Smooth muscle cell (in vitro differentiated cells): ENCODE measurements around the gene HMGCS2. TPM values are rescaled to one million over a fixed set of nuclear protein-coding genes. Genes with fewer than 3 reads are reported as not detected.

ENCODE experiments used
- DNase-seq: peaks from one replicate; lab custom pipeline; 2025; ENCODE audit not compliant: unreplicated experiment; lab: John Stamatoyannopoulos, UW
- H2AFZ ChIP-seq: fragments of 200-600 bp; sonication (generic); 2 replicates; pipeline ENCODE4 v1.6.0; 2016; ENCODE audit warnings: antibody characterized with exemption, low read depth, mild to moderate bottlenecking
- H3F3A ChIP-seq: fragments of 200-600 bp; sonication (generic); 2 replicates; pipeline ENCODE4 v1.6.0; 2017; ENCODE audit warnings: antibody characterized with exemption, low read depth
- H3K27ac ChIP-seq: fragments of 200-600 bp; sonication (generic); 2 replicates; pipeline ENCODE4 v1.5.1; 2016; ENCODE audit warnings: low read depth, mild to moderate bottlenecking
- H3K27me3 ChIP-seq: fragments of 200-600 bp; sonication (generic); 2 replicates; pipeline ENCODE4 v1.6.1; 2016; ENCODE audit warnings: low read depth, mild to moderate bottlenecking
- H3K36me3 ChIP-seq: fragments of 200-600 bp; sonication (generic); 2 replicates; pipeline ENCODE4 v1.5.1; 2016; ENCODE audit warnings: low read depth
- H3K4me1 ChIP-seq: fragments of 200-600 bp; sonication (generic); 2 replicates; pipeline ENCODE4 v1.5.1; 2016; ENCODE audit warnings: low read depth
- H3K4me2 ChIP-seq: fragments of 200-600 bp; sonication (generic); 2 replicates; pipeline ENCODE4 v1.6.0; 2016; ENCODE audit warnings: mild to moderate bottlenecking
- H3K4me3 ChIP-seq: fragments of 200-600 bp; sonication (generic); 2 replicates; pipeline ENCODE4 v1.5.1; 2016; ENCODE audit warnings: mild to moderate bottlenecking
- H3K79me2 ChIP-seq: fragments of 200-600 bp; sonication (generic); 2 replicates; pipeline ENCODE4 v1.6.0; 2016; ENCODE audit warnings: low read depth, mild to moderate bottlenecking
- H3K9ac ChIP-seq: fragments of 200-600 bp; sonication (generic); 2 replicates; pipeline ENCODE4 v1.6.0; 2016; ENCODE audit warnings: low read depth
- H3K9me3 ChIP-seq: fragments of 200-600 bp; sonication (generic); replicated peaks from 2 replicates; pipeline ENCODE4 v1.5.1; 2016; ENCODE audit warnings: low read depth
- H4K20me1 ChIP-seq: fragments of 200-600 bp; sonication (generic); 2 replicates; pipeline ENCODE4 v1.6.0; 2016; ENCODE audit warnings: low read depth
- CTCF ChIP-seq: fragments of 200-600 bp; sonication (generic); IDR thresholded peaks from 2 replicates; pipeline ENCODE4 v1.5.1; 2017; ENCODE audit warnings: borderline replicate concordance, mild to moderate bottlenecking, antibody characterized with exemption; ENCODE audit not compliant: insufficient read depth, poor library complexity, severe bottlenecking
- WGBS: methylation state at CpG from one replicate; pipeline ENCODE4 v1.1.7; 2016; ENCODE audit warnings: low lambda C conversion rate; 5-methylcytosine and 5-hydroxymethylcytosine counted together
- polyA plus RNA-seq: library from polyadenylated mRNA; unstranded; fragments of >200 nt; fragmentation: Nextera tagmentation; extraction: Ambion mirVana; gene quantifications from 2 replicates; pipeline ENCODE4 v1.2.1, GENCODE V29; 2016
- total RNA-seq: library from RNA; depleted of rRNA; stranded (reverse); fragments of >200 nt; gene quantifications from 2 replicates; pipeline ENCODE4 v1.2.3, GENCODE V29; 2014

Gene HMGCS2
- total and polyA plus RNA-seq, 2 experiments from 2014 or later, result not detected

GRCh38 chr1:119771770-119772169, 3.1 kb upstream of the HMGCS2 start:
- H3K4me1 ChIP-seq, result peaks cover 24% of the 10 kb centered on the region
- no peaks in the 10 kb centered on the region for H4K20me1 ChIP-seq
- no peak overlapping the region for H3K4me3 ChIP-seq
- no peaks in the 10 kb centered on the region for H3K9me3 ChIP-seq
- 91% methylated on average over 3 of the region's 3 CpGs for WGBS
- DNase-seq, result no peak
- no peaks in the 10 kb centered on the region for H3K27me3 ChIP-seq
- no peak for TF ChIP-seq CTCF
- no peaks in the 10 kb centered on the region for H3K36me3 ChIP-seq
- no peak overlapping the region for H3K27ac ChIP-seq
- H3K9ac ChIP-seq, result no peak overlapping the region
- no peaks in the 10 kb centered on the region for H3K79me2 ChIP-seq
- no peak overlapping the region for H2AFZ ChIP-seq
- H3K4me2 ChIP-seq, result no peak overlapping the region
- H3F3A ChIP-seq, result no peaks in the 10 kb centered on the region

GRCh38 chr1:119771016-119771415, 2.3 kb upstream of the HMGCS2 start:
- Histone ChIP-seq H3K4me3 (no peak overlapping the region), H3K4me2 (no peak overlapping the region), H3F3A (no peaks in the 10 kb centered on the region), H4K20me1 (no peaks in the 10 kb centered on the region), H3K9me3 (no peaks in the 10 kb centered on the region), H2AFZ (no peak overlapping the region), H3K27me3 (no peaks in the 10 kb centered on the region), H3K79me2 (no peaks in the 10 kb centered on the region), H3K9ac (no peak overlapping the region), H3K36me3 (no peaks in the 10 kb centered on the region), H3K27ac (no peak overlapping the region), H3K4me1 (peaks cover 24% of the 10 kb centered on the region)
- no peak for TF ChIP-seq CTCF
- no peak for DNase-seq
- WGBS, result 50% methylated on average over 2 of the region's 2 CpGs

GRCh38 chr1:119767486-119767885, 1.2 kb downstream of the HMGCS2 start:
- no peaks in the 10 kb centered on the region for H4K20me1 ChIP-seq
- H2AFZ ChIP-seq, result no peak overlapping the region
- no peaks in the 10 kb centered on the region for H3K4me1 ChIP-seq
- no peak overlapping the region for H3K4me2 ChIP-seq
- no peaks in the 10 kb centered on the region for H3K27me3 ChIP-seq
- H3K9ac ChIP-seq, result no peak overlapping the region
- no peak overlapping the region for H3K27ac ChIP-seq
- H3K36me3 ChIP-seq, result no peaks in the 10 kb centered on the region
- no peak for DNase-seq
- no peaks in the 10 kb centered on the region for H3K9me3 ChIP-seq
- 84% methylated on average over 2 of the region's 2 CpGs for WGBS
- no peaks in the 10 kb centered on the region for H3F3A ChIP-seq
- H3K4me3 ChIP-seq, result peak overlapping the region; percentile 32
- no peaks in the 10 kb centered on the region for H3K79me2 ChIP-seq
- no peak for TF ChIP-seq CTCF

- no peak for DNase-seq
- H2AFZ ChIP-seq, result no peak overlapping the region
- H4K20me1 ChIP-seq, result no peaks in the 10 kb centered on the region
- no peaks in the 10 kb centered on the region for H3K36me3 ChIP-seq
- 87% methylated on average over 4 of the region's 4 CpGs for WGBS
- H3K9me3 ChIP-seq, result no peaks in the 10 kb centered on the region
- no peak overlapping the region for H3K4me2 ChIP-seq
- H3K4me1 ChIP-seq, result no peaks in the 10 kb centered on the region
- H3K4me3 ChIP-seq, result peak overlapping the region; percentile 32
- H3K27ac ChIP-seq, result no peak overlapping the region
- H3K9ac ChIP-seq, result no peak overlapping the region
- no peaks in the 10 kb centered on the region for H3F3A ChIP-seq
- H3K79me2 ChIP-seq, result no peaks in the 10 kb centered on the region
- TF ChIP-seq CTCF, result no peak
- H3K27me3 ChIP-seq, result no peaks in the 10 kb centered on the region
Measured at GRCh38 chr1:119766374-119766794, 2.3 kb downstream of the HMGCS2 start.
